DND-41 (cell line): Measurements from ENCODE around the gene PAM.

Source experiments
- ATAC-seq: fragments of 200-7000 bp; cut with Tn5 transposase; 3 replicates; pipeline ENCODE4 v1.9.1; 2021; ENCODE audit warnings: low read depth; ENCODE audit not compliant: insufficient read depth
- DNase-seq: peaks from one replicate; pipeline ENCODE4 v3.0.0-alpha.2; 2020
- H2AFZ ChIP-seq: 2 replicates; pipeline ENCODE4 v1.6.0; 2012; ENCODE audit warnings: low read depth, low read length
- H3K27ac ChIP-seq: 2 replicates; pipeline ENCODE4 v1.5.1; 2012; ENCODE audit warnings: low read length, inconsistent platforms
- H3K27me3 ChIP-seq: fragments of 200-600 bp; sonication (generic); 2 replicates; pipeline ENCODE4 v1.6.0; 2012; ENCODE audit warnings: low read length, mild to moderate bottlenecking, inconsistent platforms; ENCODE audit not compliant: insufficient read depth, poor library complexity
- H3K36me3 ChIP-seq: 2 replicates; pipeline ENCODE4 v1.5.1; 2012; ENCODE audit warnings: low read length, inconsistent platforms; ENCODE audit not compliant: insufficient read depth
- H3K4me1 ChIP-seq: 2 replicates; pipeline ENCODE4 v1.5.1; 2012; ENCODE audit warnings: mild to moderate bottlenecking, low read length; ENCODE audit not compliant: insufficient read depth
- H3K4me2 ChIP-seq: 2 replicates; pipeline ENCODE4 v1.6.0; 2012; ENCODE audit warnings: mild to moderate bottlenecking, moderate library complexity, low read length, inconsistent platforms; ENCODE audit not compliant: insufficient read depth
- H3K4me3 ChIP-seq, 2 experiments: fragments of 200-600 bp in 1 of 2; shearing (Covaris generic) in 1 of 2; 2 replicates each; pipeline ENCODE4 v1.5.1; 2012 to 2016; ENCODE audit warnings: inconsistent platforms in 2 of 2, low read length in 2 of 2, mild to moderate bottlenecking in 2 of 2, low read depth in 1 of 2, moderate library complexity in 1 of 2
- H3K79me2 ChIP-seq: 2 replicates; pipeline ENCODE4 v1.6.0; 2012; ENCODE audit warnings: low read length, inconsistent platforms; ENCODE audit not compliant: insufficient read depth
- H3K9ac ChIP-seq: 2 replicates; pipeline ENCODE4 v1.6.0; 2012; ENCODE audit warnings: low read depth, mild to moderate bottlenecking, inconsistent platforms, low read length, moderate library complexity
- H3K9me3 ChIP-seq: 2 replicates; pipeline ENCODE4 v1.5.1; 2012; ENCODE audit warnings: low read length, moderate library complexity, mild to moderate bottlenecking, inconsistent platforms; ENCODE audit not compliant: insufficient read depth, severe bottlenecking
- H4K20me1 ChIP-seq: 2 replicates; pipeline ENCODE4 v1.6.0; 2012; ENCODE audit warnings: low read length; ENCODE audit not compliant: insufficient read depth
- CTCF ChIP-seq: IDR thresholded peaks from 2 replicates; pipeline ENCODE4 v1.5.1; 2012; ENCODE audit warnings: borderline replicate concordance, low read length, moderate library complexity, mild to moderate bottlenecking; ENCODE audit not compliant: poor library complexity, severe bottlenecking; ENCODE audit errors: extremely low read depth
- EZH2 ChIP-seq: IDR thresholded peaks from 3 replicates; pipeline ENCODE4 v1.6.1; 2012; ENCODE audit warnings: borderline replicate concordance, low read depth, mild to moderate bottlenecking, moderate library complexity, low read length, inconsistent platforms; ENCODE audit not compliant: severe bottlenecking

PAM gene

GRCh38 chr5:102830241-102830640, 75.1 kb downstream of the PAM start:
- TF ChIP-seq CTCF: no peak
- no peak for TF ChIP-seq EZH2
- ATAC-seq (no peak), DNase-seq (no peak)
- Histone ChIP-seq H3K79me2 (no peaks in the 10 kb centered on the region), H2AFZ (no peak overlapping the region), H3K9me3 (no peaks in the 10 kb centered on the region), H3K9ac (no peak overlapping the region), H3K27ac (no peak overlapping the region), H3K36me3 (no peaks in the 10 kb centered on the region), H4K20me1 (no peaks in the 10 kb centered on the region), H3K4me3 (no peak overlapping the region), H3K4me2 (no peak overlapping the region), H3K27me3 (no peaks in the 10 kb centered on the region), H3K4me1 (peaks cover 49% of the 10 kb centered on the region)

GRCh38 chr5:102832445-102832844, 77.3 kb downstream of the PAM start:
- Histone ChIP-seq H4K20me1 (no peaks in the 10 kb centered on the region), H3K79me2 (0 out of 2 replicates have a peak, but pooled peaks cover 2% of the 10 kb centered on the region), H3K4me3 (no peak overlapping the region), H3K4me1 (peaks cover 54% of the 10 kb centered on the region), H3K4me2 (peak overlapping the region; percentile 35; the same call in 1 of the 2 replicates), H3K27ac (peak overlapping the region; percentile 97), H3K36me3 (no peaks in the 10 kb centered on the region), H3K9me3 (no peaks in the 10 kb centered on the region), H3K27me3 (no peaks in the 10 kb centered on the region), H2AFZ (peak overlapping the region; percentile 62; the same call in 1 of the 2 replicates), H3K9ac (peak overlapping the region; percentile 23; the same call in 1 of the 2 replicates)
- TF ChIP-seq CTCF (no peak), EZH2 (no peak)
- DNase-seq (no peak), ATAC-seq (peak; percentile 20; the same call in 1 of the 3 replicates)

- Histone ChIP-seq H3K9me3 (no peaks in the 10 kb centered on the region), H3K79me2 (0 out of 2 replicates have a peak, but pooled peaks cover 2% of the 10 kb centered on the region), H3K4me2 (peak overlapping the region; percentile 35; the same call in 1 of the 2 replicates), H3K27me3 (no peaks in the 10 kb centered on the region), H4K20me1 (no peaks in the 10 kb centered on the region), H3K27ac (peak overlapping the region; percentile 97), H3K36me3 (no peaks in the 10 kb centered on the region), H3K9ac (peak overlapping the region; percentile 23; the same call in 1 of the 2 replicates), H2AFZ (peak overlapping the region; percentile 62; the same call in 1 of the 2 replicates), H3K4me3 (no peak overlapping the region), H3K4me1 (peaks cover 55% of the 10 kb centered on the region)
- DNase-seq (no peak), ATAC-seq (no peak)
- no peak for TF ChIP-seq CTCF
- TF ChIP-seq EZH2: no peak
Observed at GRCh38 chr5:102833146-102833545, 78.0 kb downstream of the PAM start.
